Naive thymus-derived CD8-positive, alpha-beta T cell (primary cell): ENCODE data around the gene TBC1D4. TPM values are rescaled to one million over a fixed set of nuclear protein-coding genes. Genes with fewer than 3 reads are reported as not detected.
A peak's percentile ranks its signal among the peaks of the same experiment; 100 is the strongest.
"Not testable (repeated sequence)": the region's sequence is repeated elsewhere in the genome, so short reads cannot be mapped to it uniquely, and the experiment has no call there.

Experiments used
- ATAC-seq, 2 donors: fragments of 150-1000 bp; cut with Tn5 transposase in 1 of 2; sonication (Bioruptor Pico), chemical (Tn5 transposase) in 1 of 2; 1 replicate in 1 of 2; 2 replicates in 1 of 2; pipeline ENCODE4 v1.10.0; 2021; ENCODE audit warnings: mild to moderate bottlenecking in 2 of 2, moderate library complexity in 2 of 2
- POLR2A ChIA-PET: fragments of 350-600 bp; sonication (Branson Sonifier 250); formaldehyde crosslinking; loops from one replicate; lab custom pipeline; 2021; ENCODE audit warnings: antibody characterized with exemption; lab: Charles Lee
- DNase-seq, 10 donors: peaks; one replicate each; pipeline versions ENCODE4 v3.0.0 to v3.0.0-alpha.2; 2020 to 2022
- H3K27ac Mint-ChIP-seq, 10 donors: one replicate each; pipeline ENCODE4 v1.8.0; 2020 to 2022; ENCODE audit warnings: mild to moderate bottlenecking in 10 of 10, mixed read lengths in 10 of 10, moderate library complexity in 4 of 10, inconsistent platforms in 1 of 10
- H3K27me3 Mint-ChIP-seq, 5 donors: one replicate each; pipeline ENCODE4 v1.8.0; 2021 to 2022; ENCODE audit warnings: mixed read lengths in 5 of 5
- H3K36me3 Mint-ChIP-seq, 3 donors: one replicate each; pipeline ENCODE4 v1.8.0; 2020 to 2022; ENCODE audit warnings: mixed read lengths in 3 of 3, mild to moderate bottlenecking in 2 of 3, inconsistent platforms in 1 of 3
- H3K4me1 Mint-ChIP-seq, 4 donors: one replicate each; pipeline ENCODE4 v1.8.0; 2021 to 2022; ENCODE audit warnings: mixed read lengths in 4 of 4
- H3K4me3 Mint-ChIP-seq, 10 donors: one replicate each; pipeline ENCODE4 v1.8.0; 2020 to 2022; ENCODE audit warnings: mild to moderate bottlenecking in 10 of 10, mixed read lengths in 10 of 10, moderate library complexity in 6 of 10, inconsistent platforms in 1 of 10
- H3K9me3 Mint-ChIP-seq, 9 donors: one replicate each; pipeline ENCODE4 v1.8.0; 2020 to 2022; ENCODE audit warnings: mixed read lengths in 9 of 9, mild to moderate bottlenecking in 3 of 9, inconsistent platforms in 1 of 9, moderate library complexity in 1 of 9
- polyA plus RNA-seq, 3 donors: library from polyadenylated mRNA; unstranded; fragments of 300-500 nt; fragmentation: Illumina TruSeq; gene quantifications; one replicate each; pipeline ENCODE4 v1.2.3, GENCODE V29; 2021
- total RNA-seq, 8 experiments: library from RNA in 2 of 8; stranded (reverse) in 2 of 8; gene quantifications; one replicate each; pipeline ENCODE4 v1.2.3 and lab custom pipeline; 2021 to 2026

The TBC1D4 gene
- total and polyA plus RNA-seq, 5 experiments from 2014 or later, result 11.8 to 58.1 (median 19.3) TPM

GRCh38 chr13:75240240-75240639, 241.7 kb downstream of the TBC1D4 start:
- H3K4me3 Mint-ChIP-seq, DNase-seq, ATAC-seq, H3K4me1 Mint-ChIP-seq, POLR2A ChIA-PET: not testable (repeated sequence)
- Mint-ChIP-seq H3K27me3 (peaks cover 0 to 11% (median 2%) of the 10 kb centered on the region in 5 donors), H3K27ac (peak overlapping the region in 1 of 10 donors; percentile 43), H3K36me3 (peaks cover 0 to 21% (median 4%) of the 10 kb centered on the region in 3 donors), H3K9me3 (peaks cover 8 to 45% (median 21%) of the 10 kb centered on the region in 9 donors)

- peaks cover 0 to 7% (median 1%) of the 10 kb centered on the region in 5 donors for H3K27me3 Mint-ChIP-seq
- ATAC-seq (no peak), DNase-seq (no peak)
- H3K4me1 Mint-ChIP-seq, result no peaks in the 10 kb centered on the region
- no peak overlapping the region for H3K4me3 Mint-ChIP-seq
- POLR2A ChIA-PET, result no interaction called here
- peaks cover 0 to 21% (median 4%) of the 10 kb centered on the region in 3 donors for H3K36me3 Mint-ChIP-seq
- H3K27ac Mint-ChIP-seq, result no peak overlapping the region
- peaks cover 8 to 35% (median 22%) of the 10 kb centered on the region in 9 donors for H3K9me3 Mint-ChIP-seq
These were observed 245.2 kb downstream of the TBC1D4 start for GRCh38 chr13:75236774-75237173.

Other genes with a start within 250 kb of the TBC1D4 start
- 100 to 1,000 TPM; 231 to 232 TPM for gene COMMD6, start 55.7 kb upstream of the TBC1D4 start, total RNA-seq
- gene COMMD6, start 55.7 kb upstream of the TBC1D4 start, polyA plus RNA-seq, result 100 to 1,000 TPM; 627 to 838 (median 724) TPM
- gene UCHL3, start 67.6 kb upstream of the TBC1D4 start, total RNA-seq, result 10 to 100 TPM; 17.0 to 21.7 TPM
- gene UCHL3, start 67.6 kb upstream of the TBC1D4 start, polyA plus RNA-seq, result 10 to 100 TPM; 44.3 to 50.1 (median 48.6) TPM
- gene LMO7, start 154.2 kb upstream of the TBC1D4 start, total RNA-seq, result 10 to 100 TPM; 65.3 to 66.1 TPM
- 10 to 100 TPM; 23.0 to 35.8 (median 33.1) TPM for gene LMO7, start 154.2 kb upstream of the TBC1D4 start, polyA plus RNA-seq